ENCODE data around the gene AMIGO1.

AMIGO1 gene

DNA sequence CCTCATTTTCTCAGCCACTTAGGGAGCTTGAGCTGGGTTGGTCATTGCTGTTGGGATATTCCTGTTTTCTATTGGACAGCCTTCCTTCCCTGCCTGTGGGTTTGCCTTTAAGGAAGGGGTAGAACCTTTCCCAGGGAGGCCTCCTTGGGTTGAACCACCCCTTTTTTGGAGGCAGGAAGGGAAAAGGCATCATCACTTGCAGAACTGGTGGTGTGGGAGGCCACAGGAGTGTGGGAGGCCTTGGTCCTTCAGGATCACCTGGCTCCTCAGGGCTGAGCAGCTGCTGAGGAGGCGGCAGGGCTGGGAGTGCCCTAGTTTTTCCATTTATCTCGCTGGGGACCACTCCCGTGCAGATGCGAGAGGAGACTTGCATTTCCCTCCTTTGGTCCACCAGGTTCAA is 16.3 kb downstream of the AMIGO1 start:
- no peak for TF ChIP-seq ZFX (IDR thresholded peaks at IDR 0.05)
- TF ChIP-seq, protein P1, sequence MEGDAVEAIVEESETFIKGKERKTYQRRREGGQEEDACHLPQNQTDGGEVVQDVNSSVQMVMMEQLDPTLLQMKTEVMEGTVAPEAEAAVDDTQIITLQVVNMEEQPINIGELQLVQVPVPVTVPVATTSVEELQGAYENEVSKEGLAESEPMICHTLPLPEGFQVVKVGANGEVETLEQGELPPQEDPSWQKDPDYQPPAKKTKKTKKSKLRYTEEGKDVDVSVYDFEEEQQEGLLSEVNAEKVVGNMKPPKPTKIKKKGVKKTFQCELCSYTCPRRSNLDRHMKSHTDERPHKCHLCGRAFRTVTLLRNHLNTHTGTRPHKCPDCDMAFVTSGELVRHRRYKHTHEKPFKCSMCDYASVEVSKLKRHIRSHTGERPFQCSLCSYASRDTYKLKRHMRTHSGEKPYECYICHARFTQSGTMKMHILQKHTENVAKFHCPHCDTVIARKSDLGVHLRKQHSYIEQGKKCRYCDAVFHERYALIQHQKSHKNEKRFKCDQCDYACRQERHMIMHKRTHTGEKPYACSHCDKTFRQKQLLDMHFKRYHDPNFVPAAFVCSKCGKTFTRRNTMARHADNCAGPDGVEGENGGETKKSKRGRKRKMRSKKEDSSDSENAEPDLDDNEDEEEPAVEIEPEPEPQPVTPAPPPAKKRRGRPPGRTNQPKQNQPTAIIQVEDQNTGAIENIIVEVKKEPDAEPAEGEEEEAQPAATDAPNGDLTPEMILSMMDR (conservative IDR thresholded peaks at IDR 0.05) = no peak
- peak overlapping the region; percentile 66 for H3K27ac ChIP-seq

DNA sequence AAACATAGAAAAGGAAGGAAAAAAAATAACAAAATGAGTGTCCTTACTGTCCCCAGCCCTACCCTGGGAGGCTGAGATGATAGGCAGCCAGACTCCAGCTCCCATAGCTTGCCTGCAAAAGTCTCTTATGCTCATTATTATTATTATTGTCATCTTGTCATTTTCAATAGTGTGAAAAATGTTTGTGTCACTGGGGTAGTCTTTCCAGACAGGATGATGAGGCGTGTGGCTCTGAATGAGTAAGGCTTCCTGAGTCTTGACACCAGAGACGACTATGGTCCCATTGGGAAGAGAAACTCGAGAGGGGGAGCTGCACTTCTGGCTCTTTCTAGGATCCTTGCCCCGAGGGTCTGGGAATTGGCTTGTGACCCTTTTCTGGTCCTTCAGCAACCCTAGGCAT is 16.7 kb downstream of the AMIGO1 start:
- no peak overlapping the region for H3K27ac ChIP-seq
- TF ChIP-seq, protein P1 (conservative IDR thresholded peaks at IDR 0.05) = no peak

DNA sequence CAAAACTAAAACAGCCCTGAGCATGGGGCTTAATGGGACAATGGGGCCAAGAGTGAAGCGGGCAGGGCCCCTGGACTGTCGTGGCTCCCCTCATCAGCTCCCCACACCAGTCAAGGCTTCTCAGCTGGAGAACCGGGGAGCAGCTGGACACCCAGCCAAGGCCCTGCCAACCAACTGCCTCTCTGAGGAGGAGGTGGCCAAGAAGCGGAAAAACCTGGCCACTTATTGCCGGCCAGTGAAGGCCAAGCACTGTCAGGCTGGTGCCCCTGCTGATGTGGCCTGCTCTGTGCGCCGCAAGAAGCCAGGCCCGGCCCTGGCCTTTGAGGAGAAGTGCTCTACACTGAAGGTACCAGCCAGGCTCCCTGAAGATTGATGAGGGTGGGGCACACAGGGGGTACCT is 18.2 kb downstream of the AMIGO1 start:
- no peak for TF ChIP-seq ZFX (IDR thresholded peaks at IDR 0.05)
- TF ChIP-seq, protein P1 (conservative IDR thresholded peaks at IDR 0.05) = no peak
- H3K27ac ChIP-seq = no peak overlapping the region

DNA sequence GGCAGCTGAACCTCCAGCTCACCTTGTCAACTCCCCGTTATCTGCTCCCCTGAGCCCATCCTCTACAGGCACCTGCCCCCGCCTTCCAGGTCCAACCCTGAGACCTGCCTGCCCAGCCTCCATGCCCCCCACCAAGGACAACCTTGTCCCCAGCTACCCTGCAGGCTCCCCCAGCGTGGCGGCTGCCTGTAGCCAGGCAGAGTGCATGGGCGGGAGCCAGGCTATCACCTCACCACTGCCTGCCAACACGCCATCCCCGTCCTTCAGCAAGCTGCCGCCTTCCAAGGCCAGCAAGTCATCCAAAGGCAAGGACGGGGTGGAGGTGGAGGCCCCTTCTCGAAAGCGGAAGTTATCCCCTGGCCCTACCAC is 18.6 kb downstream of the AMIGO1 start:
- no peak overlapping the region for H3K27ac ChIP-seq
- TF ChIP-seq ZFX (IDR thresholded peaks at IDR 0.05) = no peak
- TF ChIP-seq, protein P1 (conservative IDR thresholded peaks at IDR 0.05) = peak; percentile 53

DNA sequence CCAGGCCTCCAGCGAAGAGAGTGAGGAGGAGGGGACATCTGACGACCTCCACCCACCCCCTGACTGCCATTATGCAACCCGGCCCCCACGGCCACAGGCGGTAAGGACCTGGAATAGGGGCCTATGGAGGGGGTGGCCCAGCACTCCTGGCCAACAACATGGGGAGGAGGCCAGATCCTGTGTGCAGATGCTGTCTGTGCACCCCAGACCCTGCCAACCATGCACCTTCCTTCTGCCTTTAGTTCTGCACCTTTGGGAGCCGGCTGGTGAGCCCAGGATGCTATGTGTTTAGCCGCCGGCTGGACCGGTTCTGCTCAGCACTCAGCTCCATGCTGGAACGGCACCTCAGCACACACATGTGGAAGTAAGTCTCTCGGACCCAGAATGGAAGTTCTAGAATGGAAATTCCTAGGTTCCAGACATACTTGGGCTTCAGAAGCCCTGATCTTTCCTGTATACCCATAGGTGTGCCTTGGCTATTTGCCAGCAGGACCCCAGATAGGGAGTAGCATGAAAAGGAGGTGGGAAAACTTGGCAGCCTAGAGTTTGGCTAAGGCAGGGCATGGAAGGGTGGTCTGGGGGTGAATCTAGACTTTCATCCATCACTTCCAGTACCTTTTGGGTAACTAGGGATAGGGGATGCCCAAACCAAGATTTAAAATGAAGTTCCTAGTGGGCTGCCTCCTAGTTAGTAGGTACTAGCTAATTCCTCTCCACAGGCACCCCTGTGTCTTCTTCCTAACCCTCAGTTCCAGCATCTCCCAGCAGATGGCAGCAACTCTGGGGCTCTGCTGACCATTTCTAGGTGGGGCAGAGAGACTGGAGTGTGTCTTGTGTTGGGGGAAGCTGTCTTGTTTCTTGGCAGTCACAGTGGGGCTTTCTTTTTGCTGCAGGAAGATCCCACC is 19.2 kb downstream of the AMIGO1 start:
- TF ChIP-seq, protein P1 (conservative IDR thresholded peaks at IDR 0.05) = peak; percentile 83
- no peak for TF ChIP-seq ZFX (IDR thresholded peaks at IDR 0.05)
- no peak overlapping the region for H3K27ac ChIP-seq

DNA sequence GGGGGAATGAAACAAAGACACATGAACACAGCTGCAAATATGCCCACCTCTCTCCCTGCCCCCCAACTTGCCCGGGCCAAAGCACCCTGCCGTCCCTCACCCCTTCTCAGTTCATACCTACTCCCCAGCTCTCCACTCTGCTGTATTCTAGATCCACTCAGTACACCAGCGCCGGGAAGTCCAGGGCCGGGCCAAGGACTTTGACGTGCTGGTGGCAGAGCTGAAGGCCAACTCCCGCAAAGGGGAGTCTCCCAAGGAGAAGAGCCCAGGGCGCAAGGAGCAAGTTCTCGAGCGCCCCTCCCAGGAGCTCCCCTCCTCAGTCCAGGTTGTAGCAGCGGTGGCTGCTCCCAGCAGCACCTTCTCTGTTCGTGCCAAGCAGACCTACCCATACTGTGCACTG is 20.8 kb downstream of the AMIGO1 start:
- H3K27ac ChIP-seq = no peak overlapping the region
- TF ChIP-seq, protein P1 (conservative IDR thresholded peaks at IDR 0.05) = no peak

DNA sequence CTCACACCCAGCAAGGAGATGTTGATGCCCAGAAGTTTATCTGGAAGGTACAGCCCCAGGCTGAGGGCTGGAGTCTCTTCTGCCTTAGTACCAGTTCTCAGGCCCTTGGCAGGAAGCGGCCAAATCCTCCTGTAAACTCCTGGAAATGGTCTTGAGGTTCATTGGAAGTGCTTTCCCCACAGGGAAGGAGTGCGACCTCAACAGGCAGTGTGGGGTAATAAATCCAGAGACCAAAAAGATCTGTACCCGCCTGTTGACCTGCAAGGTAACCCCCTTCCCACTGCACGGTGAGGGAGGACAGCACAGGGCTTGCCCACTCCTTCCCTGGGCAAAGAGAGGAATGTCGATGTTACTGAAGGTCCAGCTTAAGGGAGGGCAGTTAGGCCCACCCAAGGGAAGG is 21.3 kb downstream of the AMIGO1 start:
- no peak overlapping the region for H3K27ac ChIP-seq
- no peak for TF ChIP-seq ZFX (IDR thresholded peaks at IDR 0.05)
- TF ChIP-seq, protein P1 (conservative IDR thresholded peaks at IDR 0.05) = no peak; the same call in 1 of the 2 replicates
